H1 (cell line): ENCODE measurements around the gene ENPP1. TPM values are rescaled to one million over a fixed set of nuclear protein-coding genes. Genes with fewer than 3 reads are reported as not detected.

Experiments
- CTCF ChIA-PET: fragments of 300-600 bp; sonication (Branson Sonifier 250); formaldehyde crosslinking; loops from one replicate; lab custom pipeline; 2021; ENCODE audit not compliant: partially characterized antibody; lab: Charles Lee
- POLR2A ChIA-PET: fragments of 300-600 bp; sonication (Branson Sonifier 250); formaldehyde crosslinking; loops from one replicate; lab custom pipeline; 2021; ENCODE audit warnings: inconsistent platforms; ENCODE audit not compliant: partially characterized antibody; lab: Charles Lee
- DNase-seq, 2 experiments: peaks; one replicate each; pipeline versions ENCODE4 v3.0.0 to v3.0.0-alpha.2; 2010 to 2022; ENCODE audit warnings: low spot score in 2 of 2, low read depth in 1 of 2, mixed read lengths in 1 of 2
- FAIRE-seq: peaks from 2 replicates; lab custom pipeline; 2011; peaks lifted over from hg19 to GRCh38; lab: Jason Lieb, UNC
- H2AFZ ChIP-seq: 2 replicates; pipeline ENCODE4 v1.8.1; 2012; ENCODE audit warnings: low read length, inconsistent platforms
- H2AK5ac ChIP-seq: 2 replicates; pipeline ENCODE4 v1.6.1; 2013; ENCODE audit warnings: low read depth, low read length
- H2BK120ac ChIP-seq: replicated peaks from 2 replicates; pipeline ENCODE3; 2013; ENCODE audit warnings: low read depth, low read length, inconsistent platforms
- H2BK12ac ChIP-seq: 2 replicates; pipeline ENCODE4 v1.6.1; 2013; ENCODE audit warnings: low read depth, low read length
- H2BK15ac ChIP-seq: 2 replicates; pipeline ENCODE4 v1.6.1; 2013; ENCODE audit warnings: low read length
- H2BK20ac ChIP-seq: 2 replicates; pipeline ENCODE4 v1.6.1; 2013; ENCODE audit warnings: low read length
- H2BK5ac ChIP-seq: 2 replicates; pipeline ENCODE4 v1.6.1; 2013; ENCODE audit warnings: low read depth, low read length
- H3K14ac ChIP-seq: 2 replicates; pipeline ENCODE4 v1.6.1; 2013; ENCODE audit warnings: inconsistent platforms; ENCODE audit not compliant: insufficient read length
- H3K18ac ChIP-seq: 2 replicates; pipeline ENCODE4 v1.6.1; 2013; ENCODE audit warnings: low read length; ENCODE audit errors: extremely low read depth
- H3K23ac ChIP-seq: 2 replicates; pipeline ENCODE4 v1.6.1; 2013; ENCODE audit warnings: inconsistent platforms; ENCODE audit not compliant: insufficient read length
- H3K23me2 ChIP-seq: 2 replicates; pipeline ENCODE4 v1.6.1; 2013; ENCODE audit warnings: low read depth, low read length
- H3K27ac ChIP-seq: 2 replicates; pipeline ENCODE4 v1.6.1; 2011; ENCODE audit warnings: low read depth, low read length, inconsistent platforms
- H3K27me3 ChIP-seq, 4 experiments: replicated peaks in 1 of 4; 1 replicate in 1 of 4; 2 replicates in 3 of 4; pipeline versions ENCODE4 v1.6.1 to v1.8.1; 2011 to 2013; ENCODE audit warnings: low read length in 3 of 4, mild to moderate bottlenecking in 3 of 4, inconsistent platforms in 2 of 4, mixed read lengths in 2 of 4, moderate library complexity in 1 of 4; ENCODE audit not compliant: control insufficient read depth in 3 of 4, insufficient read depth in 3 of 4; ENCODE audit errors: extremely low read depth in 1 of 4
- H3K36me3 ChIP-seq, 4 experiments: 2 replicates each; pipeline versions ENCODE4 v1.6.1 to v1.8.1; 2011 to 2013; ENCODE audit warnings: mild to moderate bottlenecking in 4 of 4, low read length in 3 of 4, moderate library complexity in 2 of 4, control low read depth in 1 of 4, inconsistent platforms in 1 of 4; ENCODE audit not compliant: insufficient read depth in 4 of 4, control insufficient read depth in 2 of 4
- H3K4ac ChIP-seq: replicated peaks from 2 replicates; pipeline ENCODE3; 2013; ENCODE audit warnings: low read length, low read depth, mixed read lengths, inconsistent platforms; ENCODE audit not compliant: insufficient read length
- H3K4me1 ChIP-seq, 4 experiments: replicated peaks in 1 of 4; 1 replicate in 1 of 4; 2 replicates in 3 of 4; pipeline versions ENCODE4 v1.6.1 to v1.8.1; 2011 to 2013; ENCODE audit warnings: low read length in 3 of 4, inconsistent platforms in 2 of 4, mixed read lengths in 1 of 4; ENCODE audit not compliant: insufficient read depth in 4 of 4, control insufficient read depth in 3 of 4
- H3K4me2 ChIP-seq, 2 experiments: 2 replicates each; pipeline versions ENCODE4 v1.6.1 to v1.8.1; 2011 to 2013; ENCODE audit warnings: low read depth in 2 of 2, low read length in 2 of 2, control low read depth in 1 of 2, inconsistent platforms in 1 of 2, mild to moderate bottlenecking in 1 of 2; ENCODE audit not compliant: insufficient read depth in 1 of 2
- H3K4me3 ChIP-seq, 4 experiments: fragments of 200-600, 300-600 bp in 1 of 4; sonication (generic), shearing (Covaris generic), sonication (Bioruptor Twin) in 1 of 4; 2 replicates each; pipeline versions ENCODE4 v1.5.1 to v1.8.1; 2011 to 2016; ENCODE audit warnings: low read length in 4 of 4, low read depth in 3 of 4, control low read depth in 2 of 4, inconsistent platforms in 2 of 4, mild to moderate bottlenecking in 2 of 4, mixed read lengths in 1 of 4, moderate library complexity in 1 of 4; ENCODE audit not compliant: insufficient read depth in 2 of 4; ENCODE audit errors: extremely low read depth in 1 of 4
- H3K56ac ChIP-seq: replicated peaks from 2 replicates; pipeline ENCODE3; 2013; ENCODE audit warnings: low read depth, mild to moderate bottlenecking, mixed read lengths, low read length, inconsistent platforms; ENCODE audit not compliant: insufficient read length
- H3K79me1 ChIP-seq: 2 replicates; pipeline ENCODE4 v1.6.1; 2013; ENCODE audit warnings: low read depth, low read length, control low read depth
- H3K79me2 ChIP-seq, 2 experiments: 2 replicates each; pipeline versions ENCODE4 v1.6.1 to v1.8.1; 2012 to 2013; ENCODE audit warnings: low read length in 2 of 2, mild to moderate bottlenecking in 2 of 2, inconsistent platforms in 1 of 2; ENCODE audit not compliant: insufficient read depth in 2 of 2, control insufficient read depth in 1 of 2
- H3K9ac ChIP-seq, 4 experiments: replicated peaks in 1 of 4; 1 replicate in 1 of 4; 2 replicates in 3 of 4; pipeline versions ENCODE4 v1.6.1 to v1.8.1; 2011 to 2013; ENCODE audit warnings: low read depth in 3 of 4, low read length in 3 of 4, control low read depth in 2 of 4, mild to moderate bottlenecking in 2 of 4, moderate library complexity in 2 of 4, inconsistent platforms in 1 of 4; ENCODE audit errors: extremely low read depth in 1 of 4
- H3K9me3 ChIP-seq, 2 experiments: 2 replicates each; pipeline versions ENCODE4 v1.6.1 to v1.8.1; 2012 to 2013; ENCODE audit warnings: mild to moderate bottlenecking in 2 of 2, moderate library complexity in 2 of 2, control low read depth in 1 of 2, inconsistent platforms in 1 of 2, low read depth in 1 of 2, low read length in 1 of 2, mixed read lengths in 1 of 2; ENCODE audit not compliant: insufficient read depth in 2 of 2
- H4K20me1 ChIP-seq, 2 experiments: replicated peaks in 1 of 2; 2 replicates each; pipeline versions ENCODE3 to v1.8.1; 2011 to 2013; ENCODE audit warnings: inconsistent platforms in 2 of 2, low read length in 2 of 2, mild to moderate bottlenecking in 1 of 2; ENCODE audit not compliant: insufficient read depth in 2 of 2, control insufficient read depth in 1 of 2
- H4K5ac ChIP-seq: 2 replicates; pipeline ENCODE4 v1.6.1; 2013; ENCODE audit warnings: low read length, low read depth, mixed read lengths, inconsistent platforms; ENCODE audit not compliant: insufficient read length
- H4K8ac ChIP-seq: 2 replicates; pipeline ENCODE4 v1.8.0; 2013; ENCODE audit warnings: mild to moderate bottlenecking, moderate library complexity, low read length, inconsistent platforms; ENCODE audit not compliant: insufficient read depth; ENCODE audit errors: extremely low read depth
- H4K91ac ChIP-seq: replicated peaks from 2 replicates; pipeline ENCODE3; 2013; ENCODE audit warnings: low read length, mixed read lengths, inconsistent platforms; ENCODE audit not compliant: insufficient read length
- BACH1 ChIP-seq: IDR thresholded peaks from 2 replicates; pipeline ENCODE4 v1.6.1; 2012; ENCODE audit warnings: low read length, improper control_type of control experiment
- CBX8 ChIP-seq: fragments of 300-800, 300-1000 bp; sonication (generic); IDR thresholded peaks from 2 replicates; pipeline ENCODE4 v1.7.1; 2016; ENCODE audit warnings: low read depth, low read length, borderline replicate concordance
- EGR1 ChIP-seq: IDR thresholded peaks from 2 replicates; pipeline ENCODE4 v1.6.1; 2011; ENCODE audit warnings: low read depth, low read length, borderline replicate concordance
- EP300 ChIP-seq, 2 experiments: IDR thresholded peaks; 1 replicate in 1 of 2; 2 replicates in 1 of 2; pipeline ENCODE4 v1.6.1; 2011 to 2012; ENCODE audit warnings: low read depth in 2 of 2, low read length in 2 of 2, mild to moderate bottlenecking in 2 of 2, borderline replicate concordance in 1 of 2, inconsistent platforms in 1 of 2, moderate library complexity in 1 of 2
- HDAC2 ChIP-seq, 2 experiments: fragments of 300-600 bp in 1 of 2; sonication (generic) in 1 of 2; IDR thresholded peaks; 2 replicates each; pipeline ENCODE4 v1.6.1; 2011 to 2012; ENCODE audit warnings: low read depth in 2 of 2, low read length in 2 of 2, mild to moderate bottlenecking in 2 of 2, moderate library complexity in 2 of 2, borderline replicate concordance in 1 of 2, inconsistent platforms in 1 of 2
- MAX ChIP-seq: IDR thresholded peaks from 2 replicates; pipeline ENCODE4 v1.6.1; 2012; ENCODE audit warnings: inconsistent platforms
- NRF1 ChIP-seq: IDR thresholded peaks from 2 replicates; pipeline ENCODE4 v1.6.1; 2011; ENCODE audit warnings: mild to moderate bottlenecking, low read depth, low read length, improper control_type of control experiment
- PHF8 ChIP-seq: fragments of 200-600 bp; sonication (generic); conservative IDR thresholded peaks from 2 replicates; pipeline ENCODE4 v1.7.1; 2012; ENCODE audit warnings: low read depth, mild to moderate bottlenecking, inconsistent platforms, low read length, moderate library complexity
- POLR2A ChIP-seq, 2 experiments: IDR thresholded peaks; 1 replicate in 1 of 2; 2 replicates in 1 of 2; pipeline ENCODE4 v1.6.1; 2011; ENCODE audit warnings: low read depth in 2 of 2, low read length in 2 of 2, mild to moderate bottlenecking in 2 of 2; ENCODE audit errors: control extremely low read depth in 1 of 2
- RFX5 ChIP-seq: IDR thresholded peaks from 2 replicates; pipeline ENCODE4 v1.6.1; 2011; ENCODE audit warnings: low read depth, low read length, improper control_type of control experiment, borderline replicate concordance
- SIN3A ChIP-seq, 2 experiments: IDR thresholded peaks in 1 of 2; conservative IDR thresholded peaks in 1 of 2; 2 replicates each; pipeline ENCODE4 v1.6.1; 2011 to 2012; ENCODE audit warnings: low read length in 2 of 2, improper control_type of control experiment in 1 of 2, low read depth in 1 of 2, mild to moderate bottlenecking in 1 of 2
- SIX5 ChIP-seq: IDR thresholded peaks from 2 replicates; pipeline ENCODE4 v1.6.1; 2011; ENCODE audit warnings: mild to moderate bottlenecking, low read depth, low read length
- SP2 ChIP-seq: IDR thresholded peaks from 2 replicates; pipeline ENCODE4 v1.6.1; 2012; ENCODE audit warnings: mild to moderate bottlenecking, low read length, inconsistent platforms
- WGBS, 2 experiments: shearing (Covaris generic) in 1 of 2; methylation state at CpG; one replicate each; pipeline versions ENCODE4 v1.1.6 to v1.1.7; 2013 to 2015; ENCODE audit warnings: low lambda C conversion rate in 2 of 2, mixed read lengths in 2 of 2, inconsistent platforms in 1 of 2, low coverage in 1 of 2, missing lambda C conversion rate in 1 of 2; ENCODE audit not compliant: insufficient replicate concordance in 2 of 2, insufficient coverage in 1 of 2, insufficient read length in 1 of 2; ENCODE audit errors: extremely low coverage in 1 of 2, missing lambda C conversion rate in 1 of 2; 5-methylcytosine and 5-hydroxymethylcytosine counted together
- polyA plus RNA-seq, 7 experiments: library from polyadenylated mRNA; depleted of rRNA in 3 of 7; stranded (reverse) in 5 of 7; unstranded in 2 of 7; fragments of >200 nt in 5 of 7; fragments of 200-250 nt in 2 of 7; gene quantifications; 1 replicate in 5 of 7; 2 replicates in 1 of 7; 4 replicates in 1 of 7; pipeline versions ENCODE4 v1.2.1 to v1.2.3, GENCODE V29; 2011 to 2013; ENCODE audit warnings: missing spikeins in 2 of 7, mixed read lengths in 2 of 7
- total RNA-seq: library from RNA; stranded (reverse); fragmentation: NEBNext Ultra II Directional; extraction: Animal tissue kit (Norgen Biotek cat#: 25700); gene quantifications from 2 replicates; pipeline ENCODE4 v1.2.1, GENCODE V29; 2021

The ENPP1 gene
- total and polyA plus RNA-seq, 2 of the 8 experiments (the other 6 are each of a cell fraction or from before 2014, with no cell fraction given), result 10.1 to 39.1 TPM

- Histone ChIP-seq H3K4ac (no peak overlapping the region), H3K79me1 (no peaks in the 10 kb centered on the region), H2BK120ac (no peak overlapping the region), H3K23me2 (no peaks in the 10 kb centered on the region), H2BK12ac (no peak overlapping the region), H4K91ac (no peak overlapping the region), H2AK5ac (no peak overlapping the region), H2BK5ac (no peak overlapping the region), H3K9me3 (no peaks in the 10 kb centered on the region), H3K27ac (no peak overlapping the region), H3K4me3 (no peak overlapping the region), H3K9ac (no peak overlapping the region), H3K4me2 (no peak overlapping the region), H3K36me3 (no peaks in the 10 kb centered on the region), H4K8ac (no peak overlapping the region), H3K56ac (no peak overlapping the region), H3K18ac (no peak overlapping the region), H2BK15ac (no peak overlapping the region), H3K27me3 (no peaks in the 10 kb centered on the region), H2BK20ac (no peak overlapping the region), H3K23ac (no peak overlapping the region), H3K14ac (no peak overlapping the region), H4K20me1 (peaks cover 0 to 1% of the 10 kb centered on the region in 2 experiments), H3K4me1 (peaks cover 0 to 4% (median 0%) of the 10 kb centered on the region in 4 experiments; a peak in 1 of 7 replicates), H4K5ac (no peak overlapping the region), H3K79me2 (no peaks in the 10 kb centered on the region; a peak in 1 of 4 replicates), H2AFZ (no peak overlapping the region)
- FAIRE-seq, result no peak
- no peak for DNase-seq
- POLR2A ChIA-PET, result no interaction called here
- WGBS, 2 experiments, result 89% methylated on average over 3 of the region's 3 CpGs; no CpG with 5 or more reads in 1 of the 2 experiments
- CTCF ChIA-PET, result interaction anchor here (0.9 to 2.1 kb wide), 8 partner anchors 9 to 436 kb away, joined by 3 to 8 read pairs (median 4); no protein-coding TSS in a partner anchor
- TF ChIP-seq SIX5, result no peak
- TF ChIP-seq CBX8, result no peak
- no peak for TF ChIP-seq BACH1
- no peak for TF ChIP-seq POLR2A (IDR thresholded peaks at IDR 0.05; ENCODE audit: control extremely low read depth in 1 of 2, low read depth in 2 of 2, low read length in 2 of 2)
- TF ChIP-seq EGR1, result no peak
- no peak for TF ChIP-seq EP300 (IDR thresholded peaks at IDR 0.05; ENCODE audit: borderline replicate concordance in 1 of 2, low read depth in 2 of 2, low read length in 2 of 2)
- no peak for TF ChIP-seq NRF1
- no peak for TF ChIP-seq RFX5
- TF ChIP-seq HDAC2 (IDR thresholded peaks at IDR 0.05; ENCODE audit: borderline replicate concordance in 1 of 2, low read depth in 2 of 2, low read length in 2 of 2), result no peak
- no peak for TF ChIP-seq SIN3A (conservative IDR thresholded peaks at IDR 0.05 in 1 of 2, IDR thresholded peaks at IDR 0.05 in 1 of 2; ENCODE audit: low read depth in 1 of 2, low read length in 2 of 2)
- TF ChIP-seq PHF8, result no peak
- no peak for TF ChIP-seq SP2
- TF ChIP-seq MAX, result no peak
Measured at GRCh38 chr6:131844243-131844841, 36.5 kb downstream of the ENPP1 start.
